Keratinocyte (primary cell): Measurements from ENCODE around the gene OR4F17. TPM values are rescaled to one million over a fixed set of nuclear protein-coding genes. Genes with fewer than 3 reads are reported as not detected.
"Not testable (repeated sequence)": the region's sequence is repeated elsewhere in the genome, so short reads cannot be mapped to it uniquely, and the experiment has no call there.

Experiments used
- DNase-seq: peaks from one replicate; pipeline ENCODE4 v3.0.0-alpha.2; 2011; ENCODE audit warnings: low read depth, missing footprints, low spot score
- FAIRE-seq: peaks from 2 replicates; lab custom pipeline; 2011; peaks lifted over from hg19 to GRCh38; lab: Jason Lieb, UNC
- H2AFZ ChIP-seq: 2 replicates; pipeline ENCODE4 v1.6.0; 2012; ENCODE audit warnings: low read length, control low read depth, inconsistent platforms; ENCODE audit not compliant: control insufficient read depth
- H3K27ac ChIP-seq: 2 replicates; pipeline ENCODE4 v1.5.1; 2011; ENCODE audit warnings: low read length; ENCODE audit not compliant: control insufficient read depth, insufficient read depth
- H3K27me3 ChIP-seq: 3 replicates; pipeline ENCODE4 v1.6.0; 2011; ENCODE audit warnings: low read length; ENCODE audit not compliant: control insufficient read depth, insufficient read depth; ENCODE audit errors: extremely low read depth
- H3K36me3 ChIP-seq, 2 experiments: 2 replicates in 1 of 2; 3 replicates in 1 of 2; pipeline ENCODE4 v1.5.1; 2011; ENCODE audit warnings: low read length in 2 of 2, mild to moderate bottlenecking in 1 of 2; ENCODE audit not compliant: control insufficient read depth in 2 of 2, insufficient read depth in 2 of 2; ENCODE audit errors: extremely low read depth in 1 of 2
- H3K4me1 ChIP-seq: 3 replicates; pipeline ENCODE4 v1.5.1; 2011; ENCODE audit warnings: low read length; ENCODE audit not compliant: control insufficient read depth, insufficient read depth; ENCODE audit errors: extremely low read depth
- H3K4me2 ChIP-seq: 3 replicates; pipeline ENCODE4 v1.6.0; 2011; ENCODE audit warnings: low read depth, low read length; ENCODE audit not compliant: control insufficient read depth, insufficient read depth; ENCODE audit errors: extremely low read depth
- H3K4me3 ChIP-seq, 3 experiments: fragments of 200-600 bp in 1 of 3; sonication (generic) in 1 of 3; 2 replicates in 2 of 3; 3 replicates in 1 of 3; pipeline ENCODE4 v1.5.1; 2011 to 2016; ENCODE audit warnings: low read length in 3 of 3, mild to moderate bottlenecking in 3 of 3, control low read depth in 2 of 3, inconsistent platforms in 1 of 3, low read depth in 1 of 3, mixed read lengths in 1 of 3, mixed run types in 1 of 3, moderate library complexity in 1 of 3; ENCODE audit not compliant: control insufficient read depth in 2 of 3, insufficient read depth in 2 of 3; ENCODE audit errors: extremely low read depth in 1 of 3
- H3K79me2 ChIP-seq: 2 replicates; pipeline ENCODE4 v1.6.0; 2012; ENCODE audit warnings: low read length; ENCODE audit not compliant: control insufficient read depth, insufficient read depth
- H3K9ac ChIP-seq: 3 replicates; pipeline ENCODE4 v1.6.0; 2011; ENCODE audit warnings: low read length; ENCODE audit not compliant: control insufficient read depth, insufficient read depth; ENCODE audit errors: extremely low read depth
- H3K9me1 ChIP-seq: 3 replicates; pipeline ENCODE4 v1.6.0; 2011; ENCODE audit warnings: low read length; ENCODE audit not compliant: control insufficient read depth, insufficient read depth; ENCODE audit errors: extremely low read depth
- H3K9me3 ChIP-seq: 2 replicates; pipeline ENCODE4 v1.5.1; 2012; ENCODE audit warnings: low read depth, low read length; ENCODE audit not compliant: control insufficient read depth
- H4K20me1 ChIP-seq: 3 replicates; pipeline ENCODE4 v1.6.0; 2011; ENCODE audit warnings: low read length; ENCODE audit not compliant: control insufficient read depth, insufficient read depth; ENCODE audit errors: extremely low read depth
- dilution Hi-C: fragments of 300-500 bp; cut with MboI; formaldehyde crosslinking; loops from one replicate; pipeline ENCODE4 v1.7.0; 2020; ENCODE audit warnings: low sequenced_read_pairs; ENCODE audit not compliant: extremely low pct_ligation_motif_present
- polyA minus RNA-seq, 3 experiments: library from RNA; depleted of rRNA, polyadenylated mRNA; stranded (reverse); fragments of >200 nt; gene quantifications; 1 replicate in 1 of 3; 2 replicates in 1 of 3; 3 replicates in 1 of 3; pipeline ENCODE4 v1.2.3, GENCODE V29; 2011
- polyA plus RNA-seq, 5 experiments: library from polyadenylated mRNA; depleted of rRNA in 3 of 5; stranded (reverse) in 3 of 5; stranded (forward) in 1 of 5; unstranded in 1 of 5; fragments of >200 nt; gene quantifications; 1 replicate in 1 of 5; 2 replicates in 3 of 5; 3 replicates in 1 of 5; pipeline versions ENCODE4 v1.2.1 to v1.2.3, GENCODE V29; 2011 to 2012; ENCODE audit warnings: missing spikeins in 2 of 5, low read depth in 1 of 5, low replicate concordance in 1 of 5

OR4F17 gene
- polyA plus RNA-seq, result not detected in 3 replicates
- polyA plus RNA-seq (2011; ENCODE audit: low read depth), result not detected
- polyA plus RNA-seq (2011; cell fraction: cytosol; rRNA removed), result not detected in 2 replicates
- not detected in 2 replicates for polyA plus RNA-seq (2011; cell fraction: nucleus; rRNA removed)
- not detected in 2 replicates for polyA plus RNA-seq (2012; ENCODE audit: low replicate concordance)
- not detected in 3 replicates for polyA minus RNA-seq
- polyA minus RNA-seq (2011; cell fraction: cytosol; rRNA and poly(A)+ RNA removed), result not detected
- not detected in 2 replicates for polyA minus RNA-seq (2011; cell fraction: nucleus; rRNA and poly(A)+ RNA removed)

GRCh38 chr19:106804-107203, at the start of gene OR4F17:
OR4F17 (plus strand) TSS chr19:107104; CDS start chr19:110679, 3,575 bp downstream.
- H3K27me3 ChIP-seq, H3K27ac ChIP-seq, H3K4me2 ChIP-seq, H3K4me1 ChIP-seq, H3K79me2 ChIP-seq, H3K36me3 ChIP-seq, H3K4me3 ChIP-seq, DNase-seq, H4K20me1 ChIP-seq, FAIRE-seq, H2AFZ ChIP-seq, H3K9me1 ChIP-seq, H3K9ac ChIP-seq, dilution Hi-C loops, H3K9me3 ChIP-seq: not testable (repeated sequence)

- H3K4me2 ChIP-seq, H4K20me1 ChIP-seq, DNase-seq, H3K4me1 ChIP-seq, H3K9me3 ChIP-seq, H3K79me2 ChIP-seq, H3K27me3 ChIP-seq, H3K9ac ChIP-seq, FAIRE-seq, H2AFZ ChIP-seq, H3K4me3 ChIP-seq, H3K9me1 ChIP-seq, H3K27ac ChIP-seq, H3K36me3 ChIP-seq, dilution Hi-C loops: not testable (repeated sequence)
Measured at GRCh38 chr19:70793-71192, 36.1 kb upstream of the OR4F17 start.

- H3K36me3 ChIP-seq, dilution Hi-C loops, H3K4me3 ChIP-seq, H4K20me1 ChIP-seq, H3K79me2 ChIP-seq, H3K9ac ChIP-seq, H3K9me1 ChIP-seq, H3K27ac ChIP-seq, FAIRE-seq, DNase-seq, H3K4me1 ChIP-seq, H3K9me3 ChIP-seq, H3K27me3 ChIP-seq, H3K4me2 ChIP-seq, H2AFZ ChIP-seq: not testable (repeated sequence)
Measured at GRCh38 chr19:82864-83263, 24.0 kb upstream of the OR4F17 start.

- H2AFZ ChIP-seq, H4K20me1 ChIP-seq, H3K36me3 ChIP-seq, H3K4me1 ChIP-seq, DNase-seq, H3K79me2 ChIP-seq, H3K9ac ChIP-seq, H3K4me3 ChIP-seq, H3K4me2 ChIP-seq, dilution Hi-C loops, FAIRE-seq, H3K9me3 ChIP-seq, H3K9me1 ChIP-seq, H3K27ac ChIP-seq, H3K27me3 ChIP-seq: not testable (repeated sequence)
Measured at GRCh38 chr19:83626-84025, 23.3 kb upstream of the OR4F17 start.

- H3K27me3 ChIP-seq, result not testable (repeated sequence)
Measured at GRCh38 chr19:90678-91077, 16.2 kb upstream of the OR4F17 start.

More at GRCh38 chr19:90678-91077, 16.2 kb upstream of the OR4F17 start:
- H3K27ac ChIP-seq, H3K9me3 ChIP-seq, dilution Hi-C loops, H4K20me1 ChIP-seq, H3K36me3 ChIP-seq, H3K4me1 ChIP-seq, H2AFZ ChIP-seq, DNase-seq, H3K9me1 ChIP-seq, H3K9ac ChIP-seq, H3K4me2 ChIP-seq, FAIRE-seq, H3K4me3 ChIP-seq, H3K79me2 ChIP-seq: not testable (repeated sequence)
